Forelimb muscle (tissue), 1 donor: ENCODE measurements around the gene CENPS. TPM values are rescaled to one million over a fixed set of nuclear protein-coding genes. Genes with fewer than 3 reads are reported as not detected.
"Not testable (repeated sequence)": the region's sequence is repeated elsewhere in the genome, so short reads cannot be mapped to it uniquely, and the experiment has no call there.

Source experiments
- DNase-seq: peaks from one replicate; pipeline ENCODE4 v3.0.0-alpha.2; 2013; ENCODE audit warnings: low read depth
- polyA plus RNA-seq: library from polyadenylated mRNA; unstranded; fragments of 120-200 nt; gene quantifications from one replicate; pipeline ENCODE4 v1.2.1, GENCODE V29; 2013; ENCODE audit not compliant: insufficient read length

CENPS gene
- polyA plus RNA-seq, 1 donor = 8.7 TPM

GRCh38 chr1:10419351-10419750, 10.9 kb upstream of the CENPS start:
- no peak for DNase-seq

- DNase-seq = no peak
Measured at GRCh38 chr1:10421637-10422036, 8.6 kb upstream of the CENPS start.

GRCh38 chr1:10424034-10424433, 6.2 kb upstream of the CENPS start:
- no peak for DNase-seq

GRCh38 chr1:10424651-10425050, 5.6 kb upstream of the CENPS start:
- DNase-seq = no peak

GRCh38 chr1:10425826-10426534, 4.3 kb upstream of the CENPS start:
- DNase-seq = not testable (repeated sequence)

GRCh38 chr1:10426535-10426848, 3.7 kb upstream of the CENPS start:
- not testable (repeated sequence) for DNase-seq

GRCh38 chr1:10428984-10429383, 1.2 kb upstream of the CENPS start:
- DNase-seq = no peak

GRCh38 chr1:10429868-10430215, 391 bp upstream of the CENPS start:
- DNase-seq = no peak

- no peak for DNase-seq
Measured at GRCh38 chr1:10431070-10431730, 967 bp downstream of the CENPS start.

- DNase-seq = no peak
Measured at GRCh38 chr1:10432910-10433700, 2.9 kb downstream of the CENPS start.

- DNase-seq = no peak
Measured at GRCh38 chr1:10433790-10434189, 3.6 kb downstream of the CENPS start.

GRCh38 chr1:10434590-10434989, 4.4 kb downstream of the CENPS start:
- DNase-seq = no peak

- no peak for DNase-seq
Measured at GRCh38 chr1:10437052-10437451, 6.8 kb downstream of the CENPS start.

- DNase-seq = no peak
Measured at GRCh38 chr1:10438677-10439163, 8.5 kb downstream of the CENPS start.

- DNase-seq = no peak
Measured at GRCh38 chr1:10440305-10440704, 10.1 kb downstream of the CENPS start.

GRCh38 chr1:10440794-10441193, 10.6 kb downstream of the CENPS start:
- no peak for DNase-seq

GRCh38 chr1:10444248-10444647, 14.0 kb downstream of the CENPS start:
- DNase-seq = no peak

- DNase-seq = no peak
Measured at GRCh38 chr1:10444795-10445397, 14.7 kb downstream of the CENPS start.

GRCh38 chr1:10446790-10447422, 16.7 kb downstream of the CENPS start:
- no peak for DNase-seq

GRCh38 chr1:10449751-10450150, 19.5 kb downstream of the CENPS start, which contains the start of gene CORT:
Gene CORT (plus strand): TSS chr1:10450031. CDS start chr1:10450224, 193 bp downstream.
- no peak for DNase-seq

- no peak for DNase-seq
Measured at GRCh38 chr1:10450156-10450814, 20.1 kb downstream of the CENPS start.
